Endothelial cell of umbilical vein (primary cell): Measurements from ENCODE around the gene MSANTD7. TPM values are rescaled to one million over a fixed set of nuclear protein-coding genes. Genes with fewer than 3 reads are reported as not detected.

ENCODE experiments used
- BruUV-seq: library from RNA; stranded (reverse); fragments of 400-500 nt; replicated peaks from 2 replicates; lab custom pipeline; 2021; lab: Mats Ljungman, UMichigan
- CTCF ChIA-PET: fragments of 300-600, 350-600 bp; sonication (Branson Sonifier 250); formaldehyde crosslinking; loops from one replicate; lab custom pipeline; 2021; ENCODE audit warnings: antibody characterized with exemption, inconsistent platforms; lab: Charles Lee
- POLR2A ChIA-PET: fragments of 300-600, 350-600 bp; sonication (Branson Sonifier 250); formaldehyde crosslinking; loops from one replicate; lab custom pipeline; 2021; ENCODE audit warnings: antibody characterized with exemption, inconsistent platforms; lab: Charles Lee
- DNase-seq: peaks from one replicate; pipeline ENCODE4 v3.0.0-alpha.2; 2011; ENCODE audit warnings: low read depth, low spot score
- FAIRE-seq: peaks from 2 replicates; lab custom pipeline; 2011; peaks lifted over from hg19 to GRCh38; lab: Jason Lieb, UNC
- H2AFZ ChIP-seq: 2 replicates; pipeline ENCODE4 v1.6.0; 2012; ENCODE audit warnings: low read depth, low read length, control low read depth, inconsistent platforms
- H3K27ac ChIP-seq: 2 replicates; pipeline ENCODE4 v1.5.1; 2011; ENCODE audit warnings: low read depth, mild to moderate bottlenecking, control low read depth, low read length, moderate library complexity; ENCODE audit not compliant: insufficient read depth
- H3K27me3 ChIP-seq, 2 experiments: 2 replicates each; pipeline versions ENCODE4 v1.6.0 to v1.6.1; 2011; ENCODE audit warnings: low read length in 2 of 2, mixed read lengths in 1 of 2; ENCODE audit not compliant: control insufficient read depth in 2 of 2, insufficient read depth in 2 of 2
- H3K36me3 ChIP-seq, 2 experiments: 2 replicates in 1 of 2; 3 replicates in 1 of 2; pipeline ENCODE4 v1.5.1; 2011; ENCODE audit warnings: low read length in 2 of 2, mild to moderate bottlenecking in 1 of 2, moderate library complexity in 1 of 2; ENCODE audit not compliant: control insufficient read depth in 2 of 2, insufficient read depth in 2 of 2; ENCODE audit errors: extremely low read depth in 1 of 2
- H3K4me1 ChIP-seq: 3 replicates; pipeline ENCODE4 v1.5.1; 2011; ENCODE audit warnings: mild to moderate bottlenecking, low read length; ENCODE audit not compliant: control insufficient read depth, insufficient read depth; ENCODE audit errors: extremely low read depth
- H3K4me2 ChIP-seq: 2 replicates; pipeline ENCODE4 v1.6.1; 2011; ENCODE audit warnings: low read length, control low read depth, mixed read lengths; ENCODE audit not compliant: insufficient read depth
- H3K4me3 ChIP-seq, 3 experiments: fragments of 200-600 bp in 1 of 3; sonication (generic), shearing (Covaris generic) in 1 of 3; replicated peaks in 1 of 3; 2 replicates each; pipeline ENCODE4 v1.5.1; 2011 to 2016; ENCODE audit warnings: control low read depth in 3 of 3, low read length in 3 of 3, mild to moderate bottlenecking in 2 of 3, inconsistent platforms in 1 of 3, low read depth in 1 of 3, moderate library complexity in 1 of 3; ENCODE audit not compliant: insufficient read depth in 1 of 3
- H3K79me2 ChIP-seq: 2 replicates; pipeline ENCODE4 v1.6.0; 2012; ENCODE audit warnings: low read length, inconsistent platforms; ENCODE audit not compliant: control insufficient read depth, insufficient read depth
- H3K9ac ChIP-seq: replicated peaks from 2 replicates; pipeline ENCODE3; 2011; ENCODE audit warnings: low read length, control low read depth; ENCODE audit not compliant: insufficient read depth; ENCODE audit errors: extremely low read depth
- H3K9me1 ChIP-seq: replicated peaks from 3 replicates; pipeline ENCODE4 v1.6.0; 2011; ENCODE audit warnings: mild to moderate bottlenecking, low read length; ENCODE audit not compliant: control insufficient read depth, insufficient read depth; ENCODE audit errors: extremely low read depth
- H3K9me3 ChIP-seq: replicated peaks from 2 replicates; pipeline ENCODE4 v1.5.1; 2012; ENCODE audit warnings: low read length, inconsistent platforms; ENCODE audit not compliant: control insufficient read depth, insufficient read depth
- H4K20me1 ChIP-seq: replicated peaks from 2 replicates; pipeline ENCODE3; 2011; ENCODE audit warnings: mild to moderate bottlenecking, low read length; ENCODE audit not compliant: control insufficient read depth, insufficient read depth; ENCODE audit errors: extremely low read depth
- CTCF ChIP-seq, 2 donors: IDR thresholded peaks; 1 replicate in 1 of 2; 2 replicates in 1 of 2; pipeline ENCODE4 v1.5.1; 2011; ENCODE audit warnings: low read length in 2 of 2, mild to moderate bottlenecking in 2 of 2, moderate library complexity in 2 of 2, control low read depth in 1 of 2, inconsistent platforms in 1 of 2, low read depth in 1 of 2; ENCODE audit not compliant: insufficient read depth in 1 of 2; ENCODE audit errors: extremely low read depth in 1 of 2
- FOS ChIP-seq: IDR thresholded peaks from 2 replicates; pipeline ENCODE4 v1.6.1; 2011; ENCODE audit warnings: mild to moderate bottlenecking, low read length, moderate library complexity, borderline replicate concordance; ENCODE audit not compliant: insufficient read depth
- JUN ChIP-seq: IDR thresholded peaks from 2 replicates; pipeline ENCODE4 v1.6.1; 2011; ENCODE audit warnings: borderline replicate concordance, low read depth; ENCODE audit not compliant: insufficient read length, insufficient read depth
- MYC ChIP-seq: IDR thresholded peaks from one replicate; pipeline ENCODE4 v1.6.1; 2011; ENCODE audit warnings: mild to moderate bottlenecking, low read depth, low read length
- POLR2A ChIP-seq: IDR thresholded peaks from 2 replicates; pipeline ENCODE4 v1.6.1; 2012; ENCODE audit warnings: low read depth, mild to moderate bottlenecking, control low read depth, low read length
- dilution Hi-C: fragments of 300-500 bp; cut with MboI; formaldehyde crosslinking; loops from one replicate; pipeline ENCODE4 v1.15.0; 2019; ENCODE audit warnings: low sequenced_read_pairs; ENCODE audit not compliant: extremely low pct_ligation_motif_present
- intact Hi-C: fragments of 100-400 bp; cut with micrococcal nuclease; formaldehyde crosslinking; loops from one replicate; pipeline ENCODE4 v1.10.0; 2022
- polyA plus RNA-seq, 4 experiments: library from polyadenylated mRNA; depleted of rRNA in 3 of 4; stranded (reverse) in 3 of 4; unstranded in 1 of 4; fragments of >200 nt; gene quantifications; 2 replicates each; pipeline versions ENCODE4 v1.2.1 to v1.2.3, GENCODE V29; 2011 to 2012; ENCODE audit warnings: missing spikeins in 1 of 4
- total RNA-seq: library from RNA; stranded (reverse); gene quantifications from 2 replicates; pipeline ENCODE4 v1.2.3, GENCODE V29; 2021

Gene MSANTD7
- total and polyA plus RNA-seq, 2 donors (not counting 3 experiments of a cell fraction or from before 2014, with no cell fraction given), result 4.8 to 13.1 TPM

GRCh38 chr10:14823966-14824365 is 14.1 kb upstream of the MSANTD7 start:
- Histone ChIP-seq H3K27ac (no peak overlapping the region), H3K9ac (no peak overlapping the region), H3K4me3 (no peak overlapping the region), H3K4me2 (no peak overlapping the region), H4K20me1 (no peaks in the 10 kb centered on the region), H3K9me3 (no peaks in the 10 kb centered on the region), H2AFZ (no peak overlapping the region), H3K27me3 (peaks cover 0 to 3% of the 10 kb centered on the region in 2 experiments), H3K9me1 (no peaks in the 10 kb centered on the region), H3K4me1 (peaks cover 20% of the 10 kb centered on the region), H3K79me2 (no peaks in the 10 kb centered on the region), H3K36me3 (no peaks in the 10 kb centered on the region)
- intact Hi-C loops, result loop anchor here (1.0 kb wide), 7 partner anchors 42 to 627 kb away; no protein-coding TSS in a partner anchor
- no TSS peak for BruUV-seq
- TF ChIP-seq MYC (no peak), CTCF (IDR thresholded peaks at IDR 0.05; ENCODE audit: extremely low read depth in 1 of 2, insufficient read depth in 1 of 2, low read depth in 1 of 2, low read length in 2 of 2) (no peak), POLR2A (no peak), FOS (no peak), JUN (no peak)
- no peak for FAIRE-seq
- ChIA-PET POLR2A (interaction anchor here (0.6 kb wide), 1 partner anchor 54 kb away, joined by 3 read pairs; no protein-coding TSS in a partner anchor), CTCF (interaction anchor here (0.8 to 4.5 kb wide), 28 partner anchors 10 to 627 kb away, joined by 3 to 38 read pairs (median 6); partner anchors contain the start of genes CDNF, HSPA14 and MSANTD7)
- DNase-seq, result no peak
- dilution Hi-C loops, result no loop called here
